H1 (cell line): Measurements from ENCODE around the gene RAB3GAP1.

Experiments used
- GABPA ChIP-seq: IDR thresholded peaks from 2 replicates; pipeline ENCODE4 v1.6.1; 2011; ENCODE audit warnings: mild to moderate bottlenecking, low read length, moderate library complexity, borderline replicate concordance; ENCODE audit not compliant: insufficient read depth
- POLR2A ChIP-seq, 2 experiments: IDR thresholded peaks; 1 replicate in 1 of 2; 2 replicates in 1 of 2; pipeline ENCODE4 v1.6.1; 2011; ENCODE audit warnings: low read depth in 2 of 2, low read length in 2 of 2, mild to moderate bottlenecking in 2 of 2; ENCODE audit errors: control extremely low read depth in 1 of 2
- POLR2AphosphoS5 ChIP-seq: IDR thresholded peaks from 2 replicates; pipeline ENCODE4 v1.6.1; 2011; ENCODE audit warnings: low read depth, low read length
- RFX5 ChIP-seq: IDR thresholded peaks from 2 replicates; pipeline ENCODE4 v1.6.1; 2011; ENCODE audit warnings: low read depth, low read length, improper control_type of control experiment, borderline replicate concordance
- SRF ChIP-seq: IDR thresholded peaks from 2 replicates; pipeline ENCODE4 v1.6.1; 2011; ENCODE audit warnings: mild to moderate bottlenecking, low read depth, low read length, moderate library complexity
- TF ChIP-seq, protein P1 (sequence below): IDR thresholded peaks from 2 replicates; pipeline ENCODE4 v1.6.1; 2012; ENCODE audit warnings: inconsistent platforms
- TF ChIP-seq, protein P2 (sequence below), 3 experiments: IDR thresholded peaks; 1 replicate in 2 of 3; 2 replicates in 1 of 3; pipeline versions ENCODE4 v1.5.1 to v1.6.1; 2011; ENCODE audit warnings: low read length in 3 of 3, mild to moderate bottlenecking in 3 of 3, inconsistent platforms in 2 of 3, low read depth in 1 of 3, moderate library complexity in 1 of 3; ENCODE audit not compliant: insufficient read depth in 1 of 3; ENCODE audit errors: control extremely low read depth in 1 of 3

DNA sequence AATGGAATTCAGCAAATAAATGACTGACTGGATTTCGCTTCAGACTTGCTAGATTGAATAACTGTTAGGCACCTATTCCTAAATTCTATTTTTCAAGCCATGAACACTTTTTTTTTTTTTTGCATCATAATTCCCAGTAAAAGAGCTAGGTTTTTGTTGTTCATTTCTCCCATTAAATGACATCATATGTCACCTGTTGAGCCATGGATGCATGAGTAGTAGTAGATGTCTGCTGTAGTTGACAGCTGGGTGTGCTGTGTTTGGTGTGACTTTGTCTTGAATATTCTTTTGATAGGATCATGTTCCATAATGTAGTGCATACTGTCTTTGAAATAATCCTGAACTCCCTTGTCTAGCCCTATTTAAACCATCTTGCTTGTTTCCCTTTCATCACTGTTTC is 115.2 kb downstream of the RAB3GAP1 start:
- TF ChIP-seq POLR2AphosphoS5 (no peak), RFX5 (no peak), SRF (no peak), POLR2A (IDR thresholded peaks at IDR 0.05; ENCODE audit: control extremely low read depth in 1 of 2, low read depth in 2 of 2, low read length in 2 of 2) (no peak), GABPA (no peak)
- TF ChIP-seq, protein P1, sequence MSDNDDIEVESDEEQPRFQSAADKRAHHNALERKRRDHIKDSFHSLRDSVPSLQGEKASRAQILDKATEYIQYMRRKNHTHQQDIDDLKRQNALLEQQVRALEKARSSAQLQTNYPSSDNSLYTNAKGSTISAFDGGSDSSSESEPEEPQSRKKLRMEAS = no peak
- TF ChIP-seq, protein P2, sequence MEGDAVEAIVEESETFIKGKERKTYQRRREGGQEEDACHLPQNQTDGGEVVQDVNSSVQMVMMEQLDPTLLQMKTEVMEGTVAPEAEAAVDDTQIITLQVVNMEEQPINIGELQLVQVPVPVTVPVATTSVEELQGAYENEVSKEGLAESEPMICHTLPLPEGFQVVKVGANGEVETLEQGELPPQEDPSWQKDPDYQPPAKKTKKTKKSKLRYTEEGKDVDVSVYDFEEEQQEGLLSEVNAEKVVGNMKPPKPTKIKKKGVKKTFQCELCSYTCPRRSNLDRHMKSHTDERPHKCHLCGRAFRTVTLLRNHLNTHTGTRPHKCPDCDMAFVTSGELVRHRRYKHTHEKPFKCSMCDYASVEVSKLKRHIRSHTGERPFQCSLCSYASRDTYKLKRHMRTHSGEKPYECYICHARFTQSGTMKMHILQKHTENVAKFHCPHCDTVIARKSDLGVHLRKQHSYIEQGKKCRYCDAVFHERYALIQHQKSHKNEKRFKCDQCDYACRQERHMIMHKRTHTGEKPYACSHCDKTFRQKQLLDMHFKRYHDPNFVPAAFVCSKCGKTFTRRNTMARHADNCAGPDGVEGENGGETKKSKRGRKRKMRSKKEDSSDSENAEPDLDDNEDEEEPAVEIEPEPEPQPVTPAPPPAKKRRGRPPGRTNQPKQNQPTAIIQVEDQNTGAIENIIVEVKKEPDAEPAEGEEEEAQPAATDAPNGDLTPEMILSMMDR (IDR thresholded peaks at IDR 0.05; ENCODE audit: control extremely low read depth in 1 of 3, insufficient read depth in 1 of 3, low read depth in 1 of 3, low read length in 3 of 3) = no peak
